GM19455 (cell line): ENCODE results near the gene CAMK1D.
"Not testable (repeated sequence)": the region's sequence is repeated elsewhere in the genome, so short reads cannot be mapped to it uniquely, and the experiment has no call there.

ENCODE experiments used
- ATAC-seq: cut with Tn5 transposase; IDR thresholded peaks from one replicate; pipeline ENCODE4 v1.9.1; 2021; ENCODE audit not compliant: unreplicated experiment

The CAMK1D gene

DNA sequence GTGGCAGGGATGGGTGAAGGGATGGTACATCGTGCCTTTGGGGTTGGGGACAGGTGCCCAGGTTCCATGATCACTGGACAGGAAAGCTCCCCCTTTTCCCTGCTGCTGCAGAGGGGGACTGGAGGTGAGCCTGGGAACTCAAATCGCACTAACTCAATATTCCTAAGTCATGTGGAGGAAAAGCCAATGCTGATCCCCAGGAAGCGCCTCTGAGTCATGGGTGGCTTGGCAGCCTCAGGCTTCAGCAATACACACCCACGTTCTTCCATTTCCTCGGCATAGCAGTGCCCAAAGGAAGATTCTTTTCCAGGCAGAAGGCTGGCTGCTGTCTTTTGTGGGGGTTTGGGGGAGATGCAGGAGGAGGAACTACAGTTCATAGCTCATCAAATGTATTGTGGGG, 486.4 kb downstream of the CAMK1D start:
- ATAC-seq = no peak

DNA sequence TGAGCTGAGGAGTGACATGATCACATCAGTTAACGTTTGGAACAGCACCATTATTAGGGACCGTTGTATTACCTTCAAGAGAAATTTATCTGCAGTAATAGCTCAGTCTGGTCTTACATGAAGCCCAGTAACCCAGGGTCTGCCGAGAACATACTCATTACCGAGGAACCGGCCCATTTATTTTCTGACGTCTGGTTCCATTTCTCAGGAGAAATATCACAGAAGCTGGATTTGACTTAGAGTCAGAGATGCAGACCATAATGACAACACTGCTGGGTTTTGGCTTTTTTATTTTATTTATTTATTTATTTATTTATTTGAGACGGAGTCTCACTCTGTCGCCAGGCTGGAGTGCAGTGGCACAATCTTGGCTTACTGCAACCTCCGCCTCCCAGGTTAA, 489.0 kb downstream of the CAMK1D start:
- ATAC-seq = no peak

DNA sequence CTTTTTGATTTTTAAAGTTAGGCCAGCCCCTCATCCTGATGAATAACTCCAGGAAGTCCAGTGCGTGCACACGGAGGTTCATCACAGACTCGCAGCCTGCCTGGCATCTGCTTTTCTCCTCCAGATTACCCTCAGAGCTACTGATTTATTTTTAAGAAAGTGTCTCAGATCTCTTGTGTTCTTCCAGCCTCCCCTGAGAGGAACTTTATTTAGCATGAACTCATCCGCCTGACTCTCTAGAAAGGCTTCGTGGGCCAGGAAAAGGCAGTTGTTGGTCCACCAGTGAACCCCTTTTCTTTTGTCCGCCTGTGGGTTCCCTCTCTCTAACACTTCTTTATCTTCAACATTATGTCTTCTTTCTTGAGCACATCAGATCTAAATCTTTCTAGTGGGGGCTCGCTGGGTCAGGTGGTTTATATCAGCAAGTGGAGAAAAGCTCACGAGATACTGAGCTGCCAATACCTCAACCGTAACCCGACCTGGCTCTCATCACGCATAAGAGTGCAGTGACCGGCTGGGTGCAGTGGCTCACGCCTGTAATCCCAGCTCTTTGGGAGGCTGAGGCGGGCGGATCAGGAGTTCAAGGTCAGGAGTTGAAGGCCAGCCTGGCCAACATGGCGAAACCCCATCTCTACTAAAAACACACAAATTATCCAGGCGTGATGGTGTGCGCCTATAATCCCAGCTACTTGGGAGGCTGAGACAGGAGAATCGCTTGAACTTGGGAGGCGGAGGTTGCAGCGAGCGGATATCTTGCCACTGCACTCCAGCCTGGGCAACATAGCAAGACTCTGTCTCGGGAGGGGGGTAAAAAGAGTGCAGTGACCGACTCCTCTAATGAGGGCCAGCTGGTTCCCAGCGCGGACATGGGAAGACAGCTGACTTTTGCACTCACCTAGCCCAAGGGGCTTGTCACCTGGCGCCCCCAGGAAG, 489.9 kb downstream of the CAMK1D start:
- no peak for ATAC-seq

DNA sequence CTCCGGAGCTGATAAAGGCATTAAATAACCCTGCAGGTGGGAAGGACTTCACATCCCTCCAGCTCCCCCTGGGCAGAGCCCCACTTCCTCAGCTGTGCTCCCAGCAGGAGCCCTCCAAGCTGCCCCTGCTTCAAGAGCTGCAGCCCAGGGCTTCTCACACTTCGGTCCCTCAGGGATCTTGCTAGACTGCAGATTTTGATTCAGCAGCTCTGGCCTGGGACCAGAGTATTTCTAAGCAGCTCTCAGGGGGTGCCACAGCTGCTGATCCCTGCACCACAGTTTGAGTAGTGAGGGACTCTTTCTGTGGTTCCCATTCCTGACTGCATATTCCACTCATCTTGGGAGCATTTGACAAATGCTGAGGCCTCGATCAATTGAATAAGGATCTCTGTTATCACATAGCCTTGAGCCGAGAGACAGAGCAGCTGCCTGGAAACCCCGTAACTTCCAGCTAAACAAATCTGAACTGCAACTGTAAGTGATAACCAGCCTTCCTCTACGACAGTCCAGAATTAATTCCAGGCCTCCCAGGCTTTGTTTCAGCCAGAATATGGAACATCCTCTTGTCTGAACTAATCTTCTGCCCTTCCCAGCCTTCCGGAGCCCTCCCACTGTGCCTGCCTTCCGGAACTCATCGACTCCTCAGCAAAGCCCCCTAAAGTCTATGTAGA, 490.7 kb downstream of the CAMK1D start:
- ATAC-seq = no peak

DNA sequence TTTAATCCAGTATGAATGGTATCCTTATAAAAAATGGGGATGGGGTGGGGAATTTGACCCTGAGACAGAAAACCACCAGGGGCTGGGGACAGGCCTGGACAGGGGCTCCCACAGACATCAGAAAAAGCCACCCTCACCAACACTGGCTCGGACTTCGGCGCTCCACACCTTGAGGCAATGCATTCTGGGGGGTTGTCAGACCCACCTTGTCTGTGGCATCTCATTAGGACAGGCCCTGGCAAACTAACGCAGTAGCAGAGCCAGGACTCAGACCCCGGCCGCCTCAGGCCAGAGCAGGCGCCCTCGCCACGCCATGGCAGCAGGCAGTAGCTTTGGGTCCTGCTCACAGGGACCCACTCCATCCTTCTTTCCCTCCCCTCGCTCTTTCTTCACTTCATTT, 492.1 kb downstream of the CAMK1D start:
- ATAC-seq = no peak

DNA sequence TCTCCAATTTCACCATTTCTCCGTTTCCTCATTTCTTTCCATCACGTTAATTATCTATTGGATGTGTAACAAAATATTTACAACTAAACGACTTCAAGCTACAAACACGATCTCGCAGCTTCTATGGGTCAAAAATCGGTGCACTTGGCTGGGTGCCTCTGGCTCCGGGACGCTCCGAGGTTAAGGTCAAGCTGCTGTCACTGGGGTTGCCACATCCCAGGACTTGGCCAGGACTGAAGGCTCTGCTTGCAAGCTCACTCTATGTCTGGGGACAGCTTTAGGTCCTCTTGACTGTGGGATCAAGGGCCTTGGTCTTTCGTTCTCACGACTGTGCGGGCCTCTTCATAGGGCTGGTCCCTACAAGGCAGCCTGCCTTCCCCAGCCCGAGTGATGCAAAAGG, 492.5 kb downstream of the CAMK1D start:
- no peak for ATAC-seq

DNA sequence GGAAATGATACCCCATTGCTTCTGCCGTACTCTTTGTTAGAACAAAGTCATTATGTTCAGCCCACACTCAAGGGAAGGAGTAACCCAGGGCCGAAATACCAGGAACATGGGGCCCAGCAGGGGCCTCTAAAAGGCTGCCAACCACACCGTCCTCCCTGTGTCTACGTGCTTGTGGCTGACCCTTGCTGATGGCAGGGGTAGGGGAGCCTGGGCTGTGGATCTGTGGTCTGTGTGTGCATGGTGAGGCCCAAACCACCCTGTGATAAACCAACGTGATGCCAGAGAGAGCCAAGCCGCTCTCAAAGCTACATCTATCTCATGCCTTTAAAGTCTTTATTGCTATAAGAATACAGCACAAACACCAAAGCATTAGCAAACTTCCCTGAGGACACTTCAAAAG, 493.0 kb downstream of the CAMK1D start:
- no peak for ATAC-seq

DNA sequence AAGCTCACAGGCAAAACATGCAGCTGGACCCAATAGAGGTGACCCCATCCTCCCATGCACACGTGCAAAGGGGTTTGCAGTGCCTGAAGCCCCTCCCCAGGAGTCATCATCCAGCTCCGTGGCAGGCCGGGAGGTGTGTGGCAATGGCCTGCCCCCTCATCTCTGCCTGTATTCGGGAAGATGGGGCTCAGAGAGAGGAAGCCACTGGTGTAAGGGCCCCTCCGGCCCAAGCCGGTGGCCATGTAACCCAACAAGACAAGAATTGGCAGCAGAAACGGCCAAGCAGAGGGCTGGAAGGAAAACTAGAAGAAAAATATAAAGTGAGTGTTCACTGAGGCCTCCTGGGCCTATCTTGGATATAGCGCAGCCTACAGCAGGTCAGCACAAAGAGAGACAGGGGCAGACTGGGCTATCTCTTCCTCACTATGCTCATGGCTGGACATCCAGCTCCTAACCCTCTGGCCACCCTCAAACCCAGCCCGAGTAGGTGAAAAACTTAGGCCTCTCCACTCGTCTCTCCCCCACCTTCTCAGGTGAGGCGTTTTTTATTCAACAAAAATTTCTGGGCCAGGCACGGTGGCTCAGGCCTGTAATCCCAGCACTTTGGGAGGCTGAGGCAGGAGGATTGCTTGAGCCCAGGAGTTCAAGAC, 494.1 kb downstream of the CAMK1D start:
- no peak for ATAC-seq

DNA sequence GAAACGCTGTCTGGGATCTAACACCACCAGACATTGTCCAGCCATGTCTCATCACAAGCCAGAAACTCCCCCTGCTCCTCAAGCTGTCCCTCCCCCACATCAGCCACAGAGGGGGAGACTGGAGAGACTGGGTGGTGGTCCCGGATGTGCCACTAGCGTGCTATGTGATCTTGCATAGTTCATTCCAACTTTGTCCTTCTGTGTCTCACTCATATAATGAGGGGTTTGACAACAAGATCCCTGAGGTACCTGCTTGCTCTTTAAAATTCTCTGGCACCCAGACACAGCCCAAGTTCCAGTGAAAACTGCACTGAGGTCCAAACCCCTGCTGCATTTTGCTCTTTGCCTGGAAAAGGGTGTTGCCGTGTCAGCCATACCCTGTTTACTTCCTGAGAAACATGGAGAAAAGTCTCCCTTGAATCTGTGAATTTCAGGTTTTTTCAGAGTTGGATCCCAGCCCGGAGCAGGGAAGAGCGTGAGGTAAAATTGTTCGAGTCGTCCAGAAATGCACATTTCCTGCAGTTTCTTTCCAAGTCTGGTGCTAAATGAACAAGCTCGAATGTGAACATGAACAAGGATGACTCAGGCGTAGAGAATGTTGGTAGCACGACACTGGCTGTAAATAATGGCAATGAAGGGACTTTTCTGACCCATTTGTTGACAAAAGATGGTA, 495.6 kb downstream of the CAMK1D start:
- no peak for ATAC-seq

DNA sequence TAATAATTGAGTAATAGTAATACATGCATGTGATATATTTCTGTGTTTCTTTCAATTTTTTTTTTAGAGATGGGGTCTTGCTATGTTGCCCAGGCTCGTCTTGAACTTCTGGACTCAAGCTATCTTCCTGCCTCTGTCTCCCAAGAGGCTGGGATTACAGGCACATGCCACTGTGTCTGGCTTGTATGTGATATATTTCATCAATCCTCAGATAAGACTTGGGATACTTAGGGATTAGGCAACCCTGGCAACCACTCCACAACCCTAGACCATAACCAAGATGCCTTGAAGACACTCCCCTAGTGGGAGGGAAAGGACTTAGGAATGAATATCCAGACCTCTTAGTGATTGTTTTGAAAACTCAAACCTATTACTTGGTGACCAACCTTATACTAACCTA, 497.4 kb downstream of the CAMK1D start:
- no peak for ATAC-seq

DNA sequence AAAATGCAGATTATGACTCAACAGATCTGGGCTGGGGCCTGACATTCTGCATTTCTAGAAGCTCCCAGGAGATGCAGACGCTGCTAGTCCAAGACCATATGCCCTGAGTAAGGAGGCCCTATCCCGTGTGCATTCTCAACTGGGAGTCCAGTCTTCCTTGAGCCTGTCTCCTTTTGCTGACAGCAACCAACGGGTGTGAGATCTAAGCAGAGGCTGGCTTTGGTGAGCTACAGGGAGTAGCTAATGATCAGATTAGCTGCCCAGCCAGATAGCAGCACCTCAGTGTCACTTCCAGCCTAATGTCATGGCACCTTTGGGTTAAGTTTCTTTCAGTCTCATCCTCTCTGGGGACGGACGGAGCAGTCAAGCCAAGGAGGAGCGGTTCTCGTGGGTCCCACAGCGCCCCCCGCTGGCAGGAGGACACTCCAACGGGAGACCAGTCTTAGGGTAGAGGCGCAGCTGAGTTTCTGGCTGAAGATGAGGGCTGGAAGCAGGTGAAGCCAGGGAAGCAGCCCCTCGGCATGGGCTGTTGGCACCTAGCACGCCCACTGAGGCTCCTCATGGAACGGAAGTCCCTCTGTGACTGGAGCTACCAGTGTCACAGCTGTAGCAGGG, 498.1 kb downstream of the CAMK1D start:
- ATAC-seq = no peak

DNA sequence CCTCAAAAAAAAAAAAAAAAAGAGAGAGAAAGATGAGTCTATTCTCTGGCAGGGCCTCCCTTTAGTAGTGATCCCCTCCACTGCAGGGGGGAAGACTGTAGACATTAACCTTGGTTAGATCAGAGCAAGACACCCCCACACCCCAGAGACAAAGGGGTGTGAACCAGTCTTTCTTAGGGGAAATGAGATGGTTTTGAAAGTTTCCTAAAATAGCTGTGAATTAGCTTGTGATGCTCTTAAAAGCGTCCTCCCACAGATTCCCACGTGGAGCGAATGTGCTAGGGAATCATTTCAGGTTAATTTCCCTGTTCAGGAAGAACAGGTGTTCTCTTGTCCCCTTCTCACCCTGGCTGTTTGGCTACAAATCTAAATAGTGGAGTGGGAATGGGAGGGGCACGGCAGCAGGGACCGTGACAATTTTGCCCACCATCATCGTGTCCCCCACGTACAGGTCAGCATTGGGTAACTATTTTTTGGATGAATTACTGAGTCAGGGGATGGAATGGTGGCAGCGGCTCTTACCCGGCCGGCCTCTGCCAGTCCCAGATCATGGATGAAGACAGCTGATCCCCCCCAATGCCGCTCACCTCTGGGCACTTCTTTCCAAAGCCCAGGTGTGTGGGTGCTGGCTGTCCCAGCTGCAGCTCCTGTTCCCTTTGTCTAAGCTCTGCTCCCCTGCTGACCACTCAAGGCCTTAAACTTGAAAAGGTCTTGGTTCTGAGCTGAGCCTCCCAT, 499.3 kb downstream of the CAMK1D start:
- ATAC-seq = no peak

DNA sequence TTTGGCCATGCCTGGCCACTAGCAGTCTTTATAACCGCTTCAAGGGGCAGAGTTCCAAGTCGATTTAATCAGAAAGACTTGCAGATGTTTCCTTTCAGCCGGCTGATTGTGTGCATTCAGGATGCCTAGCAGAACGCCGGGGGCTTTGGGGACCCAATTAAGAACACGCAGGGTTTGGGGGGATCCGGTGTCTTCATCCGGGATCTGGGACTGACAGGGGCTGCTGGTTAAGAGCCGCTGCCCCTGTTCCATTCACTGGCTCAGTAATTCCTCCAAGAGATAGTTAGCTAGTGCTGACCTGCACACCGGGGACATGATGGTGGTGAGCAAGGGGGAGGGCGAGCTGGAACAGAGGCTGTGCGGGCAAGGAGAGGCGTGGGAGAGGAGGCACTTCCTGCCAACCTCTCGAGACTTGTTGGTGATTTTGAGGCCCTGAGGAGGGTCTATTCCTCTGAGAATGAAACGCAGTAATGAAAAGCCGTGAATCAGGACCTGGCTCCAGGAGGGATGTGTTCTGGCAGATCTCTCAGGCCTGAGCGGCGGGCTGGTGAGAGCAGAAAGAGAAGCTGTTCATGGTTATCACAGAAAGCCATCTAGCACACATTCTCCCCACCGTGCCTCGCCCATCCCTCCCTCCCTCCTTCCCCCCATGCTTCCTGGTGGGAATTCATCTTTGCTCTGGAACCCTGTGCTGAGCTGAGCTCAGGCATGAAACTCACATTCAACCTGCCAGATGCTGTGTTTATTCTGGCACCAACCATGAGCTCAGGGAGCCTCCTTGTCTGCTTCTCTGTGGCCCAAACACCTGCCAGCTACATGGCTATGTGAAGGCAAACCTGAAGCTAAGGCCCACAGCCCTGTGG, 500.2 kb downstream of the CAMK1D start:
- no peak for ATAC-seq

DNA sequence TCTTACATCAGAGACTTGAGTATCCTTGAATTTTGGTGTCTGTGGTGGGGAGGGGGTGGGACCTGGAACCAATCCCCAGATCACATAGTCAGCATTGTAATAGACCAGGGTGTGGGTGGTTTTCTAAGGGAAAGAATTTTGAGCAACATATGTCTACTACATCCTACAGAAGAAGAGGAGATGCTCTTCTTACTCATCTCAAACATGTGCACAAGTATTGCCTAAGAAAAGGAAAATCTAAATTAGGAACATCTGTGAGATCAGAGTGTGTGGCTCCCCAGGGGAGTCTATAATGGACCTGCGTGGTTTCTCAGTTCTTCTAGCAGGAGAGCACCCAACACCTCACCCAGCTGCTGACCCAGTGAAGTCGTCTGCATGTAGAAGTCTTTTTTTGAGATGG, 503.3 kb downstream of the CAMK1D start:
- no peak for ATAC-seq

DNA sequence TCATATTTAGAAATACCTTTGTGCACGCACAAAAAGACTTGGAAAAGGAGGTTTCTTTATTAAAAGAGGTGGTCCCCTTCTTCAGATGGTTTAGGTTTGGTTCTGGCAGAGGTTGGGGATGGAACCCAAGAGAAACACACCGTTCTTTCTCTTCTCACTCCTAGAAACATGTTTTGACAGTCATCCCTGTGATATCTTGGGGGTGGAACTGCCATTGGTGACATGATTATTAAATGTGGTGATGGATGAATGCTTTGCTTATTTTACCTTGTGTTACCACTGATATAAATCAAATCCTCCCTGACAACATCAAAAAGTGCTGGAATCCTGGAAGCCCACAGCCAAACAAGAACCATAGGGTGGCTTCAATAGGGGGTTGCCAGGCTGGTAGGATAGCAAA, 505.6 kb downstream of the CAMK1D start:
- no peak for ATAC-seq

DNA sequence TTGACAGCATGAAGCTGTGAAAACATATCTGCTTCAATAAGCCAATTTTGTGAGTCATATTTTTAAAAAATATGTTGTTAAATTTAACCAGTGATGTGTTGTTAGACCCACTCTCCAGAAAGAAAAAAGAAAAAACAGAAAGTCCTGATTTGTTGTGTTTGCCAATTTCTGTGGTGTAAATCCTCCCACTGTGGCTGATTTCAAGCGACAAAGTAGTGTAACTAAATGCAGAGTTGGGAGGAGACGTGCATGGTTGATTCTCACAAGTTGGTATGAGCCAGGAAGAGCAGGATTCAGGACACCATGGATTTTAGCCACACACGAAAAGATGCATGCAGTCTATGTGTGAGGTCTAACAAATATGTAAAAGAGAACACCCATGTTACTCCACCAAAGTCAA, 513.1 kb downstream of the CAMK1D start:
- no peak for ATAC-seq

DNA sequence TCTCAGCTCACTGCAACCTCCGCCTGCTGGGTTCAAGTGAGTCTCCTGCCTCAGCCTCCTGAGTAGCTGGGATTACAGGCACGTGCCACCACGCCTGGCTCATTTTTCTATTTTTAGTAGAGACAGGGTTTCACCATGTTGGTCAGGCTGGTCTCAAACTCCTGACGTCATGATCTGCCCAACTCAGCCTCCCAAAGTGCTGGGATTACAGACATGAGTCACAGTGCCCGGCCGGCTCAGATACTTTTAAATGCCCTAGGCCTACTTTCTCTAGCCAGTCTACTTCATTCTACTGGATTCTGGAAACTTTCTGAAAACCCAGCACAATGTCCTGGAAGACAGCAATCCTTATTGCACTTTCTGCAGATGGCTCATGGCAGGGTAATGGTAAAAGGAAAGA, 516.2 kb downstream of the CAMK1D start:
- ATAC-seq = not testable (repeated sequence)

DNA sequence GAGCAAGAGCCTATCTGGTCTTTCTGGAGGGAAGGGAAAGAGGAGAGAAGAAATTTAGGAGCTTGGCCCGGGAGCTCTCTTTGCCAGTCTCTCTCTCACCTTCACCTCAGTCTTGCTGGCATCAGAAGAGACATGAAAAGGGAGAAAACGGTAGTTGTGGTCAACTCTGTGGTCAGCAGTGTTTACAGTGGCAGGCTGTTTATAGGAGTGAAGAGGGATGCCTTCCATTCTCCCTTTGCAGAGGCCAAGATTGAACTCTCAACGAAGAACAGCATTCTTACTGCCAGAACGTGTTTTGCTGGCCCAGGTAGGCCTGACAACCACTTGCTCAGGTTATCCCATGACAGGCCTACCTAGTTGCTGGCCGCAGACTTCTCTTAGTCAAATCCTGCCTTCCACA, 518.9 kb downstream of the CAMK1D start:
- ATAC-seq = no peak

DNA sequence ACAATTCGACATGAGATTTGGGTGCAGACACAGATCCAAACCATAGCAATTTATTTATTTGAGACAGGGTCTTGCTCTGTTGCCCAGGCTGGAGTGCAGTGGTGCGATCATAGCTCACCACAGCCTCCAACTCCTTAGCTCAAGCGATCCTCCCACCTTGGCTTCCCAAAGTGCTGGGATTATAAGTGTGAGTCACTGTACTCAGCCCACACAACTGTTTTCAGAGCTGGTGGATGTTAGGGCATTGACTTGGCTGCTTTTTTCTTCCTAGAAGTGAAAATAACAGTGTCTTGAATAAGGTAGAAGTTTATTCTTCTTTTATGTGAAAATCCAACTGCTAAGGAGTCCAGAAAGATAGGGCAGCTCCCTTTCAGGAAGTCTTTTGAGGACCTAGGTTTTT, 520.1 kb downstream of the CAMK1D start:
- ATAC-seq = no peak
